ENCODE measurements around the gene FBRSL1. TPM values are rescaled to one million over a fixed set of nuclear protein-coding genes. Genes with fewer than 3 reads are reported as not detected.

FBRSL1 gene
- total and polyA plus RNA-seq, 9 of the 15 experiments (the other 6 are each of a cell fraction or from before 2014, with no cell fraction given), result 0.24 to 129 (median 7.3) TPM

- Histone ChIP-seq H3K36me3 (ENCODE audit: control insufficient read depth, insufficient read depth, low read length) (peaks cover 4% of the 10 kb centered on the region; the same call in 1 of the 3 replicates), H3K4me2 (ENCODE audit: insufficient read depth, low read length) (no peak overlapping the region), H3K9me3 (replicated peaks; ENCODE audit: control insufficient read depth, insufficient read depth, low read depth, low read length) (no peaks in the 10 kb centered on the region), H3K9ac (ENCODE audit: insufficient read depth in 1 of 2, low read depth in 2 of 2, low read length in 2 of 2) (peak overlapping the region in 1 of 2 experiments; percentile 83; a peak in 2 of 4 replicates), H4K20me1 (replicated peaks; ENCODE audit: control insufficient read depth, insufficient read depth, low read length) (peaks cover 89% of the 10 kb centered on the region), H3K79me2 (ENCODE audit: control insufficient read depth, insufficient read depth, low read length) (peaks cover 98% of the 10 kb centered on the region), H3K27ac (ENCODE audit: extremely low read depth, low read depth, low read length) (no peak overlapping the region), H3K9me1 (ENCODE audit: control insufficient read depth, insufficient read depth, low read length) (peaks cover 34% of the 10 kb centered on the region), H3K4me3 (no peak overlapping the region), H3K4me1 (replicated peaks in 1 of 2; ENCODE audit: control insufficient read depth in 2 of 2, insufficient read depth in 2 of 2, low read length in 2 of 2) (peaks cover 20 to 100% of the 10 kb centered on the region in 2 experiments; a peak in 4 of 5 replicates), H3K27me3 (ENCODE audit: control insufficient read depth in 2 of 2, insufficient read depth in 2 of 2, low read length in 2 of 2) (no peaks in the 10 kb centered on the region), H2AFZ (ENCODE audit: low read depth, low read length) (no peak overlapping the region)
- CTCF ChIA-PET (ENCODE audit: low intra/inter-chr PET ratio), result no interaction called here
- in situ Hi-C loops (cut with MboI), result no loop called here
- peak in 1 of 4 experiments; percentile 44 for DNase-seq (ENCODE audit: extremely low read depth in 1 of 4, low spot score in 3 of 4)
- 60% methylated on average over 2 of the region's 8 CpGs for WGBS (ENCODE audit: insufficient coverage, low coverage, missing lambda C conversion rate)
- ATAC-seq, result peak; percentile 14
- BruUV-seq (replicated peaks), result no TSS peak
- intact Hi-C loops (cut with micrococcal nuclease), result no loop called here
- POLR2A ChIA-PET, result interaction anchor here (0.6 to 3.4 kb wide), 4 partner anchors 8 to 581 kb away, joined by 3 to 10 read pairs (median 4); no protein-coding TSS in a partner anchor
- TF ChIP-seq PURB (CRISPR knock-in tag; IDR thresholded peaks at IDR 0.05; ENCODE audit: low read depth), result no peak
- TF ChIP-seq GABPB2 (CRISPR knock-in tag; conservative IDR thresholded peaks at IDR 0.05), result no peak
- no peak for FAIRE-seq
Observed at GRCh38 chr12:132502882-132503193, 12.9 kb downstream of the FBRSL1 start.

- ChIA-PET POLR2A (interaction anchor here (0.6 to 3.4 kb wide), 4 partner anchors 8 to 582 kb away, joined by 3 to 10 read pairs (median 4); no protein-coding TSS in a partner anchor), CTCF (ENCODE audit: low intra/inter-chr PET ratio) (no interaction called here)
- Histone ChIP-seq H3K27me3 (ENCODE audit: control insufficient read depth in 2 of 2, insufficient read depth in 2 of 2, low read length in 2 of 2) (no peaks in the 10 kb centered on the region), H3K4me2 (ENCODE audit: insufficient read depth, low read length) (no peak overlapping the region), H3K9me1 (ENCODE audit: control insufficient read depth, insufficient read depth, low read length) (peaks cover 34% of the 10 kb centered on the region), H3K79me2 (ENCODE audit: control insufficient read depth, insufficient read depth, low read length) (peaks cover 89% of the 10 kb centered on the region), H3K4me1 (replicated peaks in 1 of 2; ENCODE audit: control insufficient read depth in 2 of 2, insufficient read depth in 2 of 2, low read length in 2 of 2) (peaks cover 20 to 100% of the 10 kb centered on the region in 2 experiments; a peak in 4 of 5 replicates), H3K27ac (ENCODE audit: extremely low read depth, low read depth, low read length) (no peak overlapping the region), H3K36me3 (ENCODE audit: control insufficient read depth, insufficient read depth, low read length) (peaks cover 12% of the 10 kb centered on the region; the same call in 1 of the 3 replicates), H3K9me3 (replicated peaks; ENCODE audit: control insufficient read depth, insufficient read depth, low read depth, low read length) (no peaks in the 10 kb centered on the region), H4K20me1 (replicated peaks; ENCODE audit: control insufficient read depth, insufficient read depth, low read length) (peaks cover 85% of the 10 kb centered on the region), H3K4me3 (no peak overlapping the region), H3K9ac (ENCODE audit: insufficient read depth in 1 of 2, low read depth in 2 of 2, low read length in 2 of 2) (peak overlapping the region in 1 of 2 experiments; percentile 83; a peak in 2 of 4 replicates), H2AFZ (ENCODE audit: low read depth, low read length) (no peak overlapping the region)
- 94% methylated on average over 4 of the region's 5 CpGs for WGBS (ENCODE audit: insufficient coverage, low coverage, missing lambda C conversion rate)
- no TSS peak for BruUV-seq (replicated peaks)
- DNase-seq (ENCODE audit: extremely low read depth in 1 of 4, low spot score in 3 of 4), result no peak
- in situ Hi-C loops (cut with MboI), result no loop called here
- no peak for ATAC-seq
- intact Hi-C loops (cut with micrococcal nuclease), result no loop called here
- no peak for FAIRE-seq
- TF ChIP-seq PHB (CRISPR knock-in tag; IDR thresholded peaks at IDR 0.05), result no peak
- TF ChIP-seq ARHGAP35 (IDR thresholded peaks at IDR 0.05; ENCODE audit: partially characterized antibody), result no peak
- TF ChIP-seq NONO (IDR thresholded peaks at IDR 0.05; ENCODE audit: low read depth in 2 of 2, low read length in 1 of 2), result no peak
- TF ChIP-seq SIX5 (IDR thresholded peaks at IDR 0.05; ENCODE audit: borderline replicate concordance in 1 of 2, insufficient read depth in 1 of 2, low read depth in 1 of 2, low read length in 2 of 2), result no peak
- TF ChIP-seq EZH2 (IDR thresholded peaks at IDR 0.05; ENCODE audit: borderline replicate concordance, low read depth, low read length), result no peak
- TF ChIP-seq ARID4B (CRISPR knock-in tag; IDR thresholded peaks at IDR 0.05), result no peak
- no peak for TF ChIP-seq PRPF4 (IDR thresholded peaks at IDR 0.05; ENCODE audit: insufficient read depth, low read depth, low read length, poor library complexity, severe bottlenecking)
- no peak for TF ChIP-seq SP1 (CRISPR knock-in tag; IDR thresholded peaks at IDR 0.05)
Observed at GRCh38 chr12:132503618-132504204, 13.8 kb downstream of the FBRSL1 start.
